B cell (primary cell): Measurements from ENCODE around the gene TM9SF4. TPM values are rescaled to one million over a fixed set of nuclear protein-coding genes. Genes with fewer than 3 reads are reported as not detected.

Experiments used
- ATAC-seq: fragments of 200-7000 bp; cut with Tn5 transposase; one replicate; pipeline ENCODE4 v1.10.0; 2021; ENCODE audit warnings: low read depth, mild to moderate bottlenecking, moderate number of reproducible peaks, moderate library complexity
- CTCF ChIA-PET: fragments of 350-600 bp; sonication (Branson Sonifier 250); formaldehyde crosslinking; loops from one replicate; lab custom pipeline; 2021; ENCODE audit warnings: antibody characterized with exemption, inconsistent platforms; lab: Charles Lee
- POLR2A ChIA-PET: fragments of 350-600 bp; sonication (Branson Sonifier 250); formaldehyde crosslinking; loops from one replicate; lab custom pipeline; 2021; ENCODE audit warnings: antibody characterized with exemption; lab: Charles Lee
- DNase-seq: peaks from one replicate; pipeline ENCODE4 v3.0.0; 2013
- H2AFZ ChIP-seq: 2 replicates; pipeline ENCODE4 v1.6.1; 2012; ENCODE audit warnings: mild to moderate bottlenecking, low read depth, low read length; ENCODE audit not compliant: insufficient read depth, poor library complexity, severe bottlenecking
- H3K27ac ChIP-seq, 2 donors: 1 replicate in 1 of 2; 2 replicates in 1 of 2; pipeline ENCODE4 v1.5.1; 2012 to 2013; ENCODE audit warnings: low read length in 2 of 2, mild to moderate bottlenecking in 2 of 2, moderate library complexity in 1 of 2
- H3K27me3 ChIP-seq, 4 experiments: fragments of 200-600 bp in 1 of 4; sonication (generic) in 1 of 4; replicated peaks in 1 of 4; 1 replicate in 2 of 4; 2 replicates in 2 of 4; pipeline versions ENCODE4 v1.6.1 to v1.7.0; 2013 to 2016; ENCODE audit warnings: low read length in 3 of 4, mild to moderate bottlenecking in 2 of 4, mixed read lengths in 1 of 4, moderate library complexity in 1 of 4; ENCODE audit not compliant: insufficient read depth in 4 of 4, control insufficient read depth in 3 of 4; ENCODE audit errors: control extremely low read depth in 1 of 4
- H3K36me3 ChIP-seq, 2 experiments: replicated peaks in 1 of 2; 1 replicate in 1 of 2; 2 replicates in 1 of 2; pipeline versions ENCODE4 v1.6.1 to v1.7.1; 2013; ENCODE audit warnings: low read length in 1 of 2; ENCODE audit not compliant: insufficient read depth in 2 of 2, control insufficient read depth in 1 of 2; ENCODE audit errors: control extremely low read depth in 1 of 2, extremely low read depth in 1 of 2
- H3K4me1 ChIP-seq, 2 donors: fragments of 200-600 bp in 1 of 2; sonication (generic) in 1 of 2; 1 replicate in 1 of 2; 2 replicates in 1 of 2; pipeline versions ENCODE4 v1.5.1 to v1.6.1; 2013 to 2017; ENCODE audit warnings: low read length in 2 of 2; ENCODE audit not compliant: control insufficient read depth in 2 of 2, insufficient read depth in 2 of 2
- H3K4me2 ChIP-seq: replicated peaks from 2 replicates; pipeline ENCODE3; 2012; ENCODE audit warnings: mild to moderate bottlenecking, low read depth, low read length; ENCODE audit not compliant: poor library complexity, severe bottlenecking
- H3K4me3 ChIP-seq, 5 experiments: fragments of 200-600 bp in 1 of 5; sonication (generic) in 1 of 5; 1 replicate in 3 of 5; 2 replicates in 2 of 5; pipeline versions ENCODE4 v1.5.1 to v1.7.0; 2011 to 2016; ENCODE audit warnings: low read length in 4 of 5, mild to moderate bottlenecking in 4 of 5, low read depth in 2 of 5, control low read depth in 1 of 5, moderate library complexity in 1 of 5; ENCODE audit not compliant: insufficient read depth in 1 of 5; ENCODE audit errors: control extremely low read depth in 1 of 5, extremely low read depth in 1 of 5
- H3K79me2 ChIP-seq: fragments of 200-600 bp; sonication (generic); one replicate; pipeline ENCODE4 v1.6.0; 2016; ENCODE audit warnings: low read length; ENCODE audit not compliant: control insufficient read depth, insufficient read depth
- H3K9ac ChIP-seq: fragments of 200-600 bp; sonication (generic); 2 replicates; pipeline ENCODE4 v1.6.1; 2017; ENCODE audit warnings: mild to moderate bottlenecking, low read length, moderate library complexity
- H3K9me3 ChIP-seq, 3 donors: one replicate each; pipeline versions ENCODE4 v1.6.1 to v1.7.1; 2013; ENCODE audit warnings: low read length in 2 of 3; ENCODE audit not compliant: control insufficient read depth in 2 of 3, insufficient read depth in 1 of 3; ENCODE audit errors: control extremely low read depth in 1 of 3
- H4K20me1 ChIP-seq: 2 replicates; pipeline ENCODE4 v1.6.0; 2012; ENCODE audit warnings: mild to moderate bottlenecking, low read length; ENCODE audit not compliant: insufficient read depth, control insufficient read depth, poor library complexity, severe bottlenecking
- H3K27ac Mint-ChIP-seq: one replicate; pipeline ENCODE4 v1.8.0; 2021; ENCODE audit warnings: mixed read lengths
- H3K27me3 Mint-ChIP-seq: one replicate; pipeline ENCODE4 v1.8.0; 2021; ENCODE audit warnings: mixed read lengths
- H3K4me1 Mint-ChIP-seq: one replicate; pipeline ENCODE4 v1.8.0; 2021; ENCODE audit warnings: mixed read lengths
- H3K4me3 Mint-ChIP-seq: one replicate; pipeline ENCODE4 v1.8.0; 2021; ENCODE audit warnings: mixed read lengths
- H3K9me3 Mint-ChIP-seq: one replicate; pipeline ENCODE4 v1.8.0; 2022; ENCODE audit warnings: mixed read lengths; ENCODE audit not compliant: insufficient read depth
- EZH2 ChIP-seq: IDR thresholded peaks from 2 replicates; pipeline ENCODE4 v1.6.1; 2012; ENCODE audit warnings: borderline replicate concordance, low read depth, mild to moderate bottlenecking, moderate library complexity, low read length; ENCODE audit not compliant: insufficient read depth, poor library complexity, severe bottlenecking
- WGBS: methylation state at CpG from one replicate; pipeline ENCODE4 v1.1.5; 2013; ENCODE audit warnings: missing lambda C conversion rate; ENCODE audit not compliant: insufficient coverage; 5-methylcytosine and 5-hydroxymethylcytosine counted together
- intact Hi-C: fragments of 100-400 bp; cut with micrococcal nuclease; formaldehyde crosslinking; loops from one replicate; pipeline ENCODE4 v1.10.0; 2022
- polyA plus RNA-seq: library from polyadenylated mRNA; depleted of rRNA; stranded (reverse); fragments of >200 nt; gene quantifications from 2 replicates; pipeline ENCODE4 v1.2.3, GENCODE V29; 2012
- total RNA-seq, 2 donors: library from RNA; stranded (reverse); fragments of 120-200 nt in 1 of 2; gene quantifications; 1 replicate in 1 of 2; 2 replicates in 1 of 2; pipeline versions ENCODE4 v1.2.3 to v1.2.4, GENCODE V29; 2013 to 2022
- TF ChIP-seq, protein P1 (sequence below): fragments of 200-600 bp; IDR thresholded peaks from one replicate; pipeline ENCODE4 v1.8.0; 2022; ENCODE audit warnings: antibody characterized with exemption, mild to moderate bottlenecking

The TM9SF4 gene
- total and polyA plus RNA-seq, 2 donors (not counting 1 experiment from before 2014, with no cell fraction given), result 23.5 to 53.8 TPM

DNA sequence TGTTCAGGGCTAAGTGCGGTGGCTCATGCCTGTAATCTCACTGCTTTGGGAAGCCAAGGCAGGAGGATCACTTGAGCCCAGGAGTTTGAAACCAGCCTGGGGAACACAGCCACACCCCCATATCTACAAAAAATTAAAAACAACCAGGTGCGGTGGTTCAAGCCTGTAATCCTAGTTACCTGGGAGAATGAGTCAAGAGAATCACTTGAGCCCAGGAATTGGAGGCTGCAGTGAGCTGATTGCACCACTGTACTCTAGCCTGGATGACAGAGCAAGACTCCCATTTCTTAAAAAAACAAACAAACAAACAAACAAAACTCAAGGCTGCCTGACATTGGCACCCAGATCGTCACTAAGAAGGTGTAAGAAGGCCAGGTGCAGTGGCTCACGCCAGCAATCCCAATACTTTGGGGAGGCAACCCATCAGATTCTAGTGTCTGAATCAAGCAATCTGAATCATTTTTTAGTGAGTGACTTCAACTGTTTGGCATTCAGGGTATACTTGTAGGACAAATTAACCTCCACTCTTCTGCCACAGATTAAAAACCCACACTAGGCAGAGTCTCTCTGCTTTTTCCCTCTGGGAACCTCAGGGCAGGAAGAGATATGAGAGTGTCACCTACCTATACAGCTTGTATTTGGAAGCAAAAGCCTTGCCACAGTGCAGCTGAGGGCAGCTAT is 91.9 kb downstream of the TM9SF4 start:
- H4K20me1 ChIP-seq, result peaks cover 65% of the 10 kb centered on the region
- ATAC-seq (no peak), DNase-seq (no peak)
- no peak overlapping the region for H3K27ac Mint-ChIP-seq
- no peaks in the 10 kb centered on the region for H3K9me3 ChIP-seq
- H3K79me2 ChIP-seq, result peaks cover 65% of the 10 kb centered on the region
- H3K27ac ChIP-seq, result no peak overlapping the region
- no peak overlapping the region for H3K9ac ChIP-seq
- no peaks in the 10 kb centered on the region for H3K27me3 Mint-ChIP-seq
- peaks cover 19 to 20% of the 10 kb centered on the region in 2 donors for H3K4me1 ChIP-seq
- H3K9me3 Mint-ChIP-seq, result no peaks in the 10 kb centered on the region
- no peak overlapping the region for H2AFZ ChIP-seq
- intact Hi-C loops, result loop anchor here (10.0 kb wide), 1 partner anchor 157 kb away; no protein-coding TSS in a partner anchor
- peaks cover 35% of the 10 kb centered on the region for H3K4me1 Mint-ChIP-seq
- H3K4me2 ChIP-seq, result no peak overlapping the region
- 100% methylated on average over 3 of the region's 4 CpGs for WGBS
- TF ChIP-seq EZH2, result no peak
- TF ChIP-seq, protein P1, sequence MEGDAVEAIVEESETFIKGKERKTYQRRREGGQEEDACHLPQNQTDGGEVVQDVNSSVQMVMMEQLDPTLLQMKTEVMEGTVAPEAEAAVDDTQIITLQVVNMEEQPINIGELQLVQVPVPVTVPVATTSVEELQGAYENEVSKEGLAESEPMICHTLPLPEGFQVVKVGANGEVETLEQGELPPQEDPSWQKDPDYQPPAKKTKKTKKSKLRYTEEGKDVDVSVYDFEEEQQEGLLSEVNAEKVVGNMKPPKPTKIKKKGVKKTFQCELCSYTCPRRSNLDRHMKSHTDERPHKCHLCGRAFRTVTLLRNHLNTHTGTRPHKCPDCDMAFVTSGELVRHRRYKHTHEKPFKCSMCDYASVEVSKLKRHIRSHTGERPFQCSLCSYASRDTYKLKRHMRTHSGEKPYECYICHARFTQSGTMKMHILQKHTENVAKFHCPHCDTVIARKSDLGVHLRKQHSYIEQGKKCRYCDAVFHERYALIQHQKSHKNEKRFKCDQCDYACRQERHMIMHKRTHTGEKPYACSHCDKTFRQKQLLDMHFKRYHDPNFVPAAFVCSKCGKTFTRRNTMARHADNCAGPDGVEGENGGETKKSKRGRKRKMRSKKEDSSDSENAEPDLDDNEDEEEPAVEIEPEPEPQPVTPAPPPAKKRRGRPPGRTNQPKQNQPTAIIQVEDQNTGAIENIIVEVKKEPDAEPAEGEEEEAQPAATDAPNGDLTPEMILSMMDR, result no peak
- H3K27me3 ChIP-seq, result no peaks in the 10 kb centered on the region
- H3K36me3 ChIP-seq, result peaks cover 1 to 45% of the 10 kb centered on the region in 2 experiments
- ChIA-PET POLR2A (no interaction called here), CTCF (no interaction called here)
- H3K4me3 Mint-ChIP-seq, result no peak overlapping the region
- no peak overlapping the region for H3K4me3 ChIP-seq

DNA sequence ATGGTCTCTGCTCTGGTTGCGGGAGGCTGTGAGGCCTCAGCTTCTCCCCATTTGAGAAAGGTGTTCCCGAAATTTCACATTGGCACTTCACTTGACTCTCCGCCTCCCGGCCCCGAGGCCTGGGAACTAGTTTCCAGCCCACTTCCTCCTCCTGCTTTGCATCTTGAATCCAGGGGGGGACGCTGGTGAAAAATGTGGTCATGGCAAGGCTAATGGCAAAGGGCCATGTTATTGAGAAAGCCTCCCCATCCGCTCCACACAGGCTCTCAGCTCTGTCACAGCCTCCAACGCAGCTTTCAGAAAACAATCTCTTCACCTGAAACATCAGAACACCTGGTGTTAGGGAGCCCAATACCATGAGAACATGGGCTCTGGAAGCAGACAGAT is 92.5 kb downstream of the TM9SF4 start:
- no peak overlapping the region for H3K4me3 ChIP-seq
- peaks cover 70% of the 10 kb centered on the region for H4K20me1 ChIP-seq
- H3K36me3 ChIP-seq, result peaks cover 1 to 42% of the 10 kb centered on the region in 2 experiments
- ChIA-PET CTCF (no interaction called here), POLR2A (no interaction called here)
- Mint-ChIP-seq H3K9me3 (no peaks in the 10 kb centered on the region), H3K4me3 (no peak overlapping the region), H3K27me3 (no peaks in the 10 kb centered on the region), H3K4me1 (peaks cover 40% of the 10 kb centered on the region), H3K27ac (no peak overlapping the region)
- DNase-seq, result no peak
- intact Hi-C loops, result loop anchor here (10.0 kb wide), 1 partner anchor 157 kb away; no protein-coding TSS in a partner anchor
- no peaks in the 10 kb centered on the region for H3K27me3 ChIP-seq
- no peak for ATAC-seq
- WGBS, result 95% methylated on average over 4 of the region's 8 CpGs
- peaks cover 24 to 25% of the 10 kb centered on the region in 2 donors for H3K4me1 ChIP-seq
- no peak overlapping the region for H3K4me2 ChIP-seq
- H2AFZ ChIP-seq, result no peak overlapping the region
- H3K27ac ChIP-seq, result no peak overlapping the region
- H3K79me2 ChIP-seq, result peaks cover 70% of the 10 kb centered on the region
- H3K9ac ChIP-seq, result no peak overlapping the region
- H3K9me3 ChIP-seq, result no peaks in the 10 kb centered on the region
- TF ChIP-seq EZH2, result no peak
- TF ChIP-seq, protein P1, result no peak
